HG03565 (cell line): ENCODE results near the gene LECT2.

Source experiments
- ATAC-seq: cut with Tn5 transposase; IDR thresholded peaks from one replicate; pipeline ENCODE4 v1.9.1; 2021; ENCODE audit warnings: mild to moderate bottlenecking, moderate library complexity; ENCODE audit not compliant: unreplicated experiment

The LECT2 gene

DNA sequence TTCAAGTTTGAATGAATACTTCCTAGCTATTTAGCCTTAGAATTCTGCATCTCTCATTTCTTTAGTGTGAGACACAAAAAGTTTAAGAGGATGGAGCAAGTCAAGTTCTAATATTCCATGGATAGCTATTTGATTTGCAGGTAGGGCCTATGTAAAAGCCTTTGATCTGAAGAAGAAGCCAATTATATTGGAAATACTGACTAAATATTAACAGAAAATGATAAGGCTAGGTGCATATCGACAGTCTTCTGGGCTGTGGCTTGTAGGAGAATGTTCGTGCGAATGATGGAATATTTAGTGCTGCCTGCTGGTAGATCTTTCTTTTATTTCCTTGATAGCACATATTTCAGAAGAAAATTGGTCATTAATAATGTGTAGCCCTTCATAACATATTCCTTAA, at the start of gene LECT2:
LECT2 (minus strand) TSS at position 85 of the 400 bp plus-strand sequence. CDS start 150 bp downstream, outside the sequence.
- no peak for ATAC-seq

- ATAC-seq, result no peak
Observed at GRCh38 chr5:136004436-136004835, 49.7 kb upstream of the LECT2 start.

GRCh38 chr5:136001466-136001981, 46.7 kb upstream of the LECT2 start:
- no peak for ATAC-seq

GRCh38 chr5:136000932-136001331, 46.1 kb upstream of the LECT2 start:
- ATAC-seq, result no peak

DNA sequence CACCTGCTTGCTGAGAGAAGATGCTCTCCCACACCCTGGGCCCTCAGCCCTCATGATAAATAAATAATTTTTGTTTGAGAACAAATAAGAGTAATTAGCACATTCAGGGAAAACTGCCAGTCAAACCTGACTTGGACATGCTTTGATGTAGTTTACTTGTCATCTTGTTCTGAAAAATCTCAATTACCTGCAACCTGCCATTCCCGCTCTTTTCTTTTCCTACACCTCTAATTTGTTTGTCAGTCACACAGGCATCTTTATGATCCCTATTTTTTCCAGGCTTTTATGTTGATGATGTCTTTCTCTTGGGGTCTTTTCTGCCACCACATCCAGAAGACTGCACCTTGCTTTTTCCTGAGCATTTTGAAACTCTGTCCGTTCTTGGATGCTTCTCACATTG, 45.4 kb upstream of the LECT2 start:
- ATAC-seq, result no peak

- ATAC-seq, result no peak
Observed at GRCh38 chr5:135999406-136000139, 44.8 kb upstream of the LECT2 start.

DNA sequence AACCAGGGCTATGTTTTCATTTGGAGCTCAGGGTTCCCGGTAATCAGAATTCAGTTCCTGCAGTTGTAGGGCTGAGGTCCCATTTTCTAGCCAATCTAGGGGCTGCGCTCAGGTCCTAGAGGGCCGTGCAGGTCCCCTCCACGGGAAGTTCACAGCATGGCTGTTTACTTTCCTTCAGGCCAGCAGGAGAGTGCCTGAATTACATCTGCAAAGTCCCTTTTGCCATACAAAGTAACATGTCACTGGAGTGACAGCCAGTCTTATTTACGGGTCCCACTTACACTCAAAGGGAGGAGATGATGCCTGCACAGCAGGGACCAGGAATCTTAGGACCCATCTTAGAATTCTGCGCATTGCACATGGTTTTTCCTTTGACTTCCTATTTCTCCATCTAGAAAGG, 44.1 kb upstream of the LECT2 start:
- ATAC-seq, result no peak

DNA sequence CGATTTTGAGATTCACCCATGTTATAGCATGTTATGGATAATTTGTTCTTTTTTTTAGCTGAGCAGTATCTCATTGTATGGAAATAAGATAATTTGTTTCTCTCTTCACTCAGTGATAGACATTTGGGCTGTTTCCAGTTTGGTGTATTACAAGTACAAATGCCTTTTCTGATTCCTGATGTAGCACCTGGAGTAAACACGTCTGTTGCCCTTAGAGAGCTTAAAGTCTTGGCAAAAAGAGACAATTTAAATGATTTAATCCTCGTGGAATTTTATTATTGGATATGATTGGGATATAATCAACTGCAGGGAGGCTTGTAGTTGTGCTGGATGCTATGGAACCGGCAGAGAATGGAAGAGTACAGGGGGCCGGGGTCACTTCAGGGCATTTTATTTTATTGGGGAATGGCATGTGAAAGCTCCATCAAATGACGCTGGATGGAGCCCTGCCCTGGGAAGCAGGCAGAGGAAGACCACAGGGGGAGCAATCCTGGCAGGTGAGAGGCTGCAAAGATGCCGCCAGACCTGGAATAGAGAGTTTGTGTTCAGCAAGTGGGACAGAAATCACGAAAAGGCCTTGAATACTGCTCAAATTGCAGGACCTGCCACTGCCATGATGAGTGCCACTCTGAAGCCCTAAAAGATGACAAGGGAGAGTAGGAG, 43.0 kb upstream of the LECT2 start:
- no peak for ATAC-seq

DNA sequence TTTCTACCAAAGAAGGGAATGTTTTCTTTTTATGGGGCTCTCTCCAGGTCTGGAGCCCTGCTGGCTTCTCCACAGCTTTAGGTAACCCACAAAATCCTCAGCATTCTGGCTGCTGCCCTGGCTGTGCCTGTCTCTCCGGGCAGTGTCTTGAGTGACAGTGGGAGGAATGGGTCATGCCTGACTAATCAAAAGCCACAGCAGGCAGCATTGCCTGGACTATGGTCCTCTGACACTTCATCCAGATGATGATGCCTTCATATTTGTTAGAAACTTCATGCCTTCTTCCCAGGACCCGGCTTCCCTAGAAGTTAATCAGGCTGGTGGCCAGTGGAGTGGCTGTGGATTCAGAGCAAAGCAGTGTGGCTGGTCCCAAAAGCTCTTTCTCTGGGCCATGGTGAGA, 41.8 kb upstream of the LECT2 start:
- no peak for ATAC-seq

- no peak for ATAC-seq
Observed at GRCh38 chr5:135995976-135996375, 41.2 kb upstream of the LECT2 start.

DNA sequence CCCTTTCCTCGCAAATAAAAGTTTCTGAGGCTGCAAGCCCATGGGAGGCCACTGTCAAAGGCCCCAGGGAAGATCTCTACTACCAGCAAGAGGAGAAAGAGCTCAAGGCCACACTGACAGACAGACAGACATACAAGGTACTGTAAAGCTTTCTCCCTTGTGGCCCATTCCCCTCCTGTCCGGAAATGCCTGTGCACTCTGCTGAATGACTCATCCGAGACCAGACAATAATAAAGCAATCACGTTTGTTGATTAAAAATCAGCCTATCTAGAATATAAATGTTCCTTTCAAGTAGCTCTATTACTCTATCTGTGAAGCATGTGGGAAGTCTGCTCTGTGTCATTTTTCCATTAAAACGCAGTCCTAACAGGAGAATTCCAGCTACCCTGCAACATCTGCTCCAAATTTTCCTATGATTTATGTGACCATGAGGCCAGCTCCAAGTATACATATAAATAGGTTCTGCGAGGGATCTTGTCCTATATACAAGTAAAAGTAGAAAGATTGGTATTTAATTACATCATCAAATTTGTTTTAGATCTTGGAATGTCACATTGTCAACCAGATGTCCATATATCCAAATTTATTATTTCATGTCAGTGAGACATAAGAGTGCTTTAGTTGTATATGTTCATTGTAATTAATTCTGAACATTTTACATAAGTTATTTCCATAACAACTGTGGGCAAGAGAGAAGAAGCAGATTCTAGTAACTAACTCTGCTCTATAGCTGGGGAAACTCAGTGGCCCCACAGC, 39.3 kb upstream of the LECT2 start:
- no peak for ATAC-seq

GRCh38 chr5:135993335-135993879, 38.6 kb upstream of the LECT2 start:
- ATAC-seq, result no peak

GRCh38 chr5:135991429-135991828, 36.6 kb upstream of the LECT2 start:
- ATAC-seq, result no peak

GRCh38 chr5:135990528-135991255, 35.9 kb upstream of the LECT2 start:
- no peak for ATAC-seq

- ATAC-seq, result no peak
Observed at GRCh38 chr5:135989686-135990085, 34.9 kb upstream of the LECT2 start.

DNA sequence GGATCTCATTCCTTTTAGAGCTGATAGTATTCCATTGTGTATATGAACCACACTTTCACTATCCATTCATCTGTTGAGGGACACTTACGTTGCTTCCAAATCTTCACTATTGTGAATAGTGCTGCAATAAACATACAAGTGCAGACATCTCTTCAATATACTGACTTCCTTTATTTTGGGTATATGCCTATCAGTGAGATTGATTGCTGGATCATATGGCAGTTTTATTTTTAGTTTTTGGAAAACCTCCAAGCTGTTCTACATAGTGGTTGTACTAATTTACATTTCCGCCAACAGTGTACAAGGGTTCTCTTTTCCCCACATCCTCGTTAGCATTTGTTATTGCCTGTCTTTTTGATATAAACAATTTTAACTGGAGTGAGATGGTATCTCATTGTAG, 33.8 kb upstream of the LECT2 start:
- no peak for ATAC-seq

DNA sequence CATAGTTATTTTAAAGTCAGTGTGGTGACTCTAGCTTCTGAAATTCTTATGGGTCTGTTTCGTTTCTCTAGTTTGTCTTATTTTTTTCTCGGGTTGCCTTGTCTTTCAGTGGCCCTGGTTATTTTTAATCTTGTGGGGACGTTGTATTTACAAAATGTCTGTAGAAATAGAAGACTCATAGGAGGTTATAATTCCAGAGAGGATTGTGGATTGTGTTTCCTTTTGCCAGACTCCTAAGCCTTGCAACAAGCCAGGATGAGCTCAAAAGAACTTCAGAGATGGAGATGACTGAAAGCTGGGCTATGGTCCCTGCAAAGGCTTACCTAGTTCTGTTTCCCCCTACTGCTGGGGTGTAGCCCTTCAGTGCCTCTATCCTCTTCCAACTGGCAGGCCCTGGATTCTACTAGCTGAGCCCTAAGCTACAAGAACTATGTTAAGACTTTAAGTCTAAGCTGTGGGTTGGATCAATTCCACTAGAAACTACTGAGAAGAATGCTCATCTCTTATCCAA, 32.2 kb upstream of the LECT2 start:
- no peak for ATAC-seq

DNA sequence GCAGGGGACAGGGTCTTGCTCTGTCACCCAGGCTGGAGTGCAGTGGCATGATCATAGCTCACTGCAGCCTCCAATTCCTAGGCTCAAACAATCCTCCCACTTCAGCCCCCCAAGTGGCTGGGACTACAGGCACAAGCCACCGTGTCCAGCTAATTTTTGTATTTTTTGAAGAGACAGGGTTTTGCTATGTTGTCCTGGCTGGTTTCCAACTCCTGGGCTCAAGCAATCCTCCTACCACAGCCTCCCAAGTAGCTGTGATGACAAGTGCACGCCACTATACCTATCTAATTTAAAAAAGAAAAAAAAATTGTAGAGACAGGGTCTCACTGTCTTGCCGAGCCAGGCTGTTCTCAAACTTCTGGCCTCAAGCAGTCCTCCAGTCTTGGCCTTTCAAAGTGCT, 31.6 kb upstream of the LECT2 start:
- ATAC-seq, result no peak

DNA sequence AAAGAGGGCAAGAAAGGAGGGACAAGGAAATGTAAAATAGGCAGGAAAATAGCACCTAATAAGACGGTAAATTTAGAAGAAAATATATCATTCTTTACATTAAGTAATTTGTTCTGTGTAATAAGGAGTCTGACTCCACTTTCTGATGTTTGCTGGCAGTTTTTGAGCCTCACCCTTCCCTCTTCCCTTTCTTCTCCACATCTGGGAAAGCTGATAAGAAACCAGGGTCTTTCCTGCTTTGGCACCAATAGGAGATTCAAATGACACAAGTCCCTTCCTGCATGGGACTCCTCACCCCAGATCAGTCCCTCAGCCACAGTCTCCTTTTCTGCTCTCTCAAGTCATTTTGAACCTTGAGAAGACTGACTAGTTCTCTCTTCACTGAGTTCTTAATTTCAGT, 31.2 kb upstream of the LECT2 start:
- no peak for ATAC-seq

- ATAC-seq, result no peak
Observed at GRCh38 chr5:135980620-135981019, 25.8 kb upstream of the LECT2 start.
